RWPE1 (cell line): ENCODE results near the gene CFTR.

ENCODE experiments used
- CTCF ChIA-PET: fragments of 350-600 bp; sonication (Branson Sonifier 250); formaldehyde crosslinking; extraction: SDS; loops from one replicate; lab custom pipeline; 2021; lab: Yijun Ruan, JAX
- POLR2A ChIA-PET: fragments of 400-600 bp; formaldehyde crosslinking; extraction: SDS; loops from one replicate; lab custom pipeline; 2020; ENCODE audit warnings: antibody characterized with exemption; ENCODE audit not compliant: low non-redundant PET; lab: Yijun Ruan, JAX
- DNase-seq: peaks from one replicate; pipeline ENCODE4 v3.0.0; 2012; ENCODE audit warnings: low spot score
- H3K27ac ChIP-seq: fragments of 450-650 bp; 2 replicates; pipeline ENCODE4 v1.5.1; 2017
- CTCF ChIP-seq: fragments of 450-650 bp; conservative IDR thresholded peaks from 2 replicates; pipeline ENCODE4 v1.5.1; 2017; ENCODE audit warnings: low read depth, mild to moderate bottlenecking

CFTR gene

GRCh38 chr7:117656806-117657205 lies 177.0 kb downstream of the CFTR start:
- CTCF ChIA-PET, result no interaction called here

DNA sequence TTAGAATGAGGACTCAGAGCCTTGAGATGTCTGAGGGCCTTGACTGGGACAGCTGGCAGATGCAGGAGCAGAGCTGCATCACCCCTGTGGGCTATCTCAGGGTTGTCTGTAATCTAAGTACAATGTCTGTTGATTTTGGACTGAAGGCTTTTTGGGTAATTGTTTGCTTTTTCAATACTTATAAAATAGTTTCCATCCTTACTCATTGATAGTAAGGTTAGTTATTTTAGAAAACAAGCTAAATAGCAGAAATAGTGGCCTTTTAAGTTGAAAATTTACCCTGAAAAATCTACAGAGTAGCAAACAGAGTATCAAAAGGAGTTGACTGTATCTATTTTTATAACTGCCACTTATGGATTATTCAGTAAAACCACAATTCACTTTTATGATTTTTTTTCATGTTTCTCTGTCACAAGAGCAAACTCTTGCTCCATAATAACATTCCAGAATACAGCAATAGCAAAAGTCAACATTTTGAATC lies 179.7 kb downstream of the CFTR start:
- H3K27ac ChIP-seq, result no peak overlapping the region
- no peak for DNase-seq
- ChIA-PET CTCF (no interaction called here), POLR2A (no interaction called here)
- TF ChIP-seq CTCF, result no peak

More at GRCh38 chr7:117656806-117657205, 177.0 kb downstream of the CFTR start:
- no peak overlapping the region for H3K27ac ChIP-seq
- DNase-seq, result no peak
- TF ChIP-seq CTCF, result no peak
- POLR2A ChIA-PET, result no interaction called here

- no peak for DNase-seq
- POLR2A ChIA-PET, result no interaction called here
These were observed 181.5 kb downstream of the CFTR start for GRCh38 chr7:117661328-117661727.

DNA sequence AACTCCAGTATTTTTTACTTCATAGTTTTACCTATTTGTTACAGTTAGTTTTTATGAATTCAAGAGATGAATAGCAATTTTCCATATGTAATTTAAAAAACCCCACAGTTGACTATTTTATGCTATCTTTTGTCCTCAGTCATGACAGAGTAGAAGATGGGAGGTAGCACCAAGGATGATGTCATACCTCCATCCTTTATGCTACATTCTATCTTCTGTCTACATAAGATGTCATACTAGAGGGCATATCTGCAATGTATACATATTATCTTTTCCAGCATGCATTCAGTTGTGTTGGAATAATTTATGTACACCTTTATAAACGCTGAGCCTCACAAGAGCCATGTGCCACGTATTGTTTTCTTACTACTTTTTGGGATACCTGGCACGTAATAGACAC lies 184.2 kb downstream of the CFTR start:
- TF ChIP-seq CTCF, result no peak
- POLR2A ChIA-PET, result no interaction called here
- no peak for DNase-seq
- H3K27ac ChIP-seq, result no peak overlapping the region
- CTCF ChIA-PET, result no interaction called here

More at GRCh38 chr7:117661328-117661727, 181.5 kb downstream of the CFTR start:
- H3K27ac ChIP-seq, result no peak overlapping the region
- TF ChIP-seq CTCF, result no peak
- CTCF ChIA-PET, result interaction anchor here (0.5 to 0.9 kb wide), 2 partner anchors 171 to 186 kb away, joined by 3 to 6 read pairs; no protein-coding TSS in a partner anchor

GRCh38 chr7:117665368-117665767 lies 185.5 kb downstream of the CFTR start:
- no peak overlapping the region for H3K27ac ChIP-seq
- TF ChIP-seq CTCF, result no peak
- DNase-seq, result no peak
- ChIA-PET POLR2A (no interaction called here), CTCF (no interaction called here)

GRCh38 chr7:117666031-117666430 lies 186.2 kb downstream of the CFTR start:
- no peak for DNase-seq
- CTCF ChIA-PET, result interaction anchor here (0.6 to 0.7 kb wide), 2 partner anchors 36 to 206 kb away, joined by 3 to 4 read pairs; no protein-coding TSS in a partner anchor
- H3K27ac ChIP-seq, result no peak overlapping the region
- TF ChIP-seq CTCF, result no peak
- POLR2A ChIA-PET, result no interaction called here
